Esophagus (tissue), 2 donors: ENCODE results near the gene KLK2. TPM values are rescaled to one million over a fixed set of nuclear protein-coding genes. Genes with fewer than 3 reads are reported as not detected.

Experiments
- H3K27ac ChIP-seq, 2 donors: one replicate each; pipeline ENCODE4 v1.5.1; 2013; ENCODE audit warnings: low read depth in 2 of 2, mild to moderate bottlenecking in 2 of 2, inconsistent platforms in 1 of 2, low read length in 1 of 2, moderate library complexity in 1 of 2
- H3K27me3 ChIP-seq, 2 donors: one replicate each; pipeline ENCODE4 v1.6.1; 2013; ENCODE audit warnings: low read length in 2 of 2, control low read depth in 1 of 2, mild to moderate bottlenecking in 1 of 2; ENCODE audit not compliant: insufficient read depth in 2 of 2, control insufficient read depth in 1 of 2
- H3K36me3 ChIP-seq, 2 donors: one replicate each; pipeline ENCODE4 v1.6.1; 2013; ENCODE audit warnings: low read length in 1 of 2; ENCODE audit not compliant: control insufficient read depth in 2 of 2, insufficient read depth in 2 of 2
- H3K4me1 ChIP-seq, 2 donors: one replicate each; pipeline ENCODE4 v1.6.1; 2013; ENCODE audit warnings: low read length in 1 of 2; ENCODE audit not compliant: control insufficient read depth in 2 of 2, insufficient read depth in 2 of 2
- H3K4me3 ChIP-seq, 2 donors: one replicate each; pipeline ENCODE4 v1.5.1; 2013; ENCODE audit warnings: low read length in 2 of 2, mild to moderate bottlenecking in 2 of 2, low read depth in 1 of 2, moderate library complexity in 1 of 2
- H3K9me3 ChIP-seq, 2 donors: one replicate each; pipeline ENCODE4 v1.6.1; 2013; ENCODE audit warnings: mild to moderate bottlenecking in 2 of 2, low read depth in 1 of 2, low read length in 1 of 2, moderate library complexity in 1 of 2; ENCODE audit not compliant: control insufficient read depth in 2 of 2, insufficient read depth in 1 of 2
- WGBS, 2 donors: extraction: QIAGEN DNeasy Blood & Tissue Kit; methylation state at CpG; one replicate each; pipeline ENCODE4 v1.1.7; 2013; 5-methylcytosine and 5-hydroxymethylcytosine counted together
- polyA plus RNA-seq, 2 donors: library from polyadenylated mRNA; stranded (reverse); fragments of 200-250 nt; gene quantifications; one replicate each; pipeline ENCODE4 v1.2.3, GENCODE V29; 2013
- donor health status: healthy with polysubstance abuse.
- donor health status: Bipolar disorder and iron deficiency.

The KLK2 gene
- polyA plus RNA-seq, 2 donors: not detected

- Histone ChIP-seq H3K36me3 (no peaks in the 10 kb centered on the region), H3K27ac (no peak overlapping the region), H3K27me3 (no peaks in the 10 kb centered on the region), H3K9me3 (no peaks in the 10 kb centered on the region), H3K4me3 (no peak overlapping the region), H3K4me1 (no peaks in the 10 kb centered on the region)
- 77 to 81% methylated on average over 3 of the region's 3 CpGs for WGBS, 2 donors
Observed at GRCh38 chr19:50899569-50899968, 26.3 kb downstream of the KLK2 start.

DNA sequence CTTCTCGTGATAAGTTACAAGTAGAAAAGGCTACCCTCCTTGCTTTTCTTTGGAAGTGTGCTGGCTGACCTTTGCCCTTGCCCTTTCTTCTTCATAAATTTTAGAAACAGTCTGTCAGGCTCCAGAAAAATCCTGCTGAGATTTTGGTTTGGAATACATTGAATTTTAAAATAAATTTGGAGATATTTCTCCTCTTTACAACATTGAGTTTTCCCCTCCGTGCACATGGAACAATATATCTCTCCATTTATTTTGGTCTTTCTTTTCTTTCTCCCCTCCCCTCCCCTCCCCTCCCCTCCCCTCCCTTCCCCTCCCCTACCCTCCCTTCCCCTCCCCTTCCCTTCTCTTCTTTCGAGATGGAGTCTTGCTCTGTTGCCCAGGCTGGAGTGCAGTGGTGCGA is 29.4 kb downstream of the KLK2 start:
- Histone ChIP-seq H3K27ac (no peak overlapping the region), H3K4me1 (no peaks in the 10 kb centered on the region), H3K36me3 (no peaks in the 10 kb centered on the region), H3K9me3 (no peaks in the 10 kb centered on the region), H3K27me3 (no peaks in the 10 kb centered on the region), H3K4me3 (no peak overlapping the region)
- WGBS, 2 donors: 76 to 80% methylated on average over 3 of the region's 4 CpGs

GRCh38 chr19:50906217-50906616 is 33.0 kb downstream of the KLK2 start:
- Histone ChIP-seq H3K27me3 (no peaks in the 10 kb centered on the region), H3K4me1 (no peaks in the 10 kb centered on the region), H3K27ac (no peak overlapping the region), H3K9me3 (no peaks in the 10 kb centered on the region), H3K4me3 (no peak overlapping the region), H3K36me3 (no peaks in the 10 kb centered on the region)
- 16 to 36% methylated on average over 5 of the region's 5 CpGs for WGBS, 2 donors

DNA sequence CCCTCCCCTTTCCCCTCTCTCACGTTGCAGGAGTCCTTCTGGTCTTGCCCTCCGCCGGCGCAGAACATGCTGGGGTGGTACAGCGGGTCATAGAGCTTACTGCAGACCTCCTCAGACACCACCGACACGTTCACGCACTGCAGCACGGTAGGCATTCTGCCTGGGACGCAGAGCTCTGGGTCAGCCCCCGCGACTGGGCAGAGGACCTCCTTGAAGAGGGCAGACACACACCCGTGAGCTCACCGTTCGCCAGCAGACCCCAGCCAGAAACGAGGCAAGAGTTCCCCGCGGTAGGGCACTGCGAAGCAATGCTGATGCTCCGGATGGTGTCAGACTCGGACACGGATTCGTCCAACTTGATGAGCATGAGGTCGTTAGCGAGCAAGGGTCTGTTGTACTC is 35.1 kb downstream of the KLK2 start:
- no peaks in the 10 kb centered on the region for H3K36me3 ChIP-seq
- peaks cover 0 to 11% of the 10 kb centered on the region in 2 donors for H3K27me3 ChIP-seq
- H3K4me1 ChIP-seq: peaks cover 0 to 4% of the 10 kb centered on the region in 2 donors
- WGBS, 2 donors: 72 to 73% methylated on average over 25 of the region's 25 CpGs
- H3K9me3 ChIP-seq: no peaks in the 10 kb centered on the region
- H3K4me3 ChIP-seq: no peak overlapping the region
- H3K27ac ChIP-seq: no peak overlapping the region

GRCh38 chr19:50909240-50910070 is 36.2 kb downstream of the KLK2 start:
- WGBS, 2 donors: 3 to 8% methylated on average over 36 of the region's 36 CpGs
- Histone ChIP-seq H3K27me3 (peaks cover 0 to 11% of the 10 kb centered on the region in 2 donors), H3K4me3 (no peak overlapping the region)

GRCh38 chr19:50910722-50911121 is 37.5 kb downstream of the KLK2 start:
- 47 to 55% methylated on average over 4 of the region's 4 CpGs for WGBS, 2 donors
- Histone ChIP-seq H3K27me3 (peaks cover 0 to 11% of the 10 kb centered on the region in 2 donors), H3K36me3 (no peaks in the 10 kb centered on the region), H3K9me3 (no peaks in the 10 kb centered on the region), H3K27ac (no peak overlapping the region), H3K4me1 (peaks cover 0 to 4% of the 10 kb centered on the region in 2 donors), H3K4me3 (no peak overlapping the region)

More at GRCh38 chr19:50909240-50910070, 36.2 kb downstream of the KLK2 start:
- H3K27ac ChIP-seq: no peak overlapping the region
- H3K9me3 ChIP-seq: no peaks in the 10 kb centered on the region
- H3K36me3 ChIP-seq: no peaks in the 10 kb centered on the region
- H3K4me1 ChIP-seq: peaks cover 0 to 4% of the 10 kb centered on the region in 2 donors

DNA sequence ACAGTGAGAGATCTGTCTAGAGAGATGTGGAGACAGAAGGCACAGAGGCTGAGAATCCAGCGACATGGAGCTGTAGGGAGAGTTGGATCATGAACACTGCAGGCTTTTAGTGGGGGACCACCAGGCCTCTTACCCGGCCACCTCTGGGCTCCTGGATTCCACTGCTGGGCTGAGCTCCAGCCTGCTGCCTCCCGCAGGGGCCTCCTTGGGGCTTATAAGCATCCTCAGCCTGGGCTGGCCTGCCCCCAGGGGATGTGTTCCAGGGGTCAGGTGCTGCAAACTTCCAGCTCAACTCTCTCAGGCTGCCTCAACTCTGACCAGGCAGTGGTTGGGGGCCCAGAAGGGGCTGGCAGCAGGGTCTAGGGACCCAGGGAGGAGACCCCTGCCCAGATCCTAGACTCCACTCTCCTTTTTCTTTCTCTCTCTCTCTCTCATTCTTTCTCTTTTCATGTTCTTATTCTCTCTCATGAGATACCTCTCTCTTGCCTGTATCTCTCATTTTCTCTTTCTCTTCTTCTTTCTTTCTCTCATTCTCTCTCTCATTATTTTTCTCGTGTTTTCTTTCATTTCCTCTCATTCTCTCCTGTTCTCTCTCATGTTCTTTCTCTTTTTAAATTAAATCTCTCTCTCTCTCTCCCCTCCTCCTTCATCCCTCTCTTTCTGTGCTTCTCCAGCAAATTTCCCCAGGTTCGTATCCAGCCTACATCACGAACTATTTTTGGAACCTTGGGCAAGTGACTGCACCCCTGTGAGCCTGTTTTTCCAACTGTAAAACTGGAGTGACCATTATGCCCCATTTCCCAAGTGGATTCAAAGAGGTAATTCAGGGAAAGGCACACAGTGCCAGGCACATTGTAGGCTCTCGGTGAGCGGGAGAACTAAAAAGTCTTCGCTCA is 38.2 kb downstream of the KLK2 start, which contains the start of gene KLK4:
KLK4 (minus strand) TSS at position 190 of the 896 bp plus-strand sequence. CDS start 657 bp downstream, outside the sequence.
- Histone ChIP-seq H3K9me3 (no peaks in the 10 kb centered on the region), H3K36me3 (no peaks in the 10 kb centered on the region), H3K4me3 (no peak within 1 kb of the TSS), H3K27me3 (peaks cover 0 to 11% of the 10 kb centered on the region in 2 donors), H3K4me1 (peaks cover 0 to 4% of the 10 kb centered on the region in 2 donors), H3K27ac (no peak within 1 kb of the TSS)
- 53 to 69% methylated on average over 9 of the region's 9 CpGs for WGBS, 2 donors

- Histone ChIP-seq H3K27ac (no peak overlapping the region), H3K27me3 (peaks cover 0 to 11% of the 10 kb centered on the region in 2 donors), H3K4me3 (no peak overlapping the region), H3K4me1 (peaks cover 0 to 4% of the 10 kb centered on the region in 2 donors), H3K36me3 (no peaks in the 10 kb centered on the region), H3K9me3 (no peaks in the 10 kb centered on the region)
- WGBS, 2 donors: 12 to 15% methylated on average over 21 of the region's 21 CpGs
Observed at GRCh38 chr19:50912102-50912599, 38.9 kb downstream of the KLK2 start.
